CD4-positive, alpha-beta T cell treated with Interleukin-17A for 1 hour (primary cell): Measurements from ENCODE around the gene MICALL2.

Experiments used
- DNase-seq: peaks from one replicate; pipeline ENCODE4 v3.0.0-alpha.2; 2020

Gene MICALL2

DNA sequence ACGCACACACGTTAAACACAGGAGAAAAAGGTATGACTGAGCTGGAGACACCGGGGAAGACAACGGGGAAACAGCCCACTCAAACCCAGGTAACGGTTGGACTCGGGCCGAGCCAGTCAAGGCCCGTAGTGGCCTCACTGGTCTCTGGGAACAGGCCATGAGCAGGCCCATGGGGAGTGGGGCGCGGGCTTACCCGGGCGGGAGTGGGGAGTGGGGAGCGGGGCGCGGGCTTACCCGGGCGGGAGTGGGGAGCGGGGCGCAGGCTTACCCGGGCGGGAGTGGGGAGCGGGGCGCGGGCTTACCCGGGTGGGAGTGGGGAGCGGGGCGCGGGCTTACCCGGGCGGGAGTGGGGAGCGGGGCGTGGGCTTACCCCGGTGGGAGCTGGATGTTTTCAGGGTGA is 33.4 kb upstream of the MICALL2 start:
- DNase-seq = no peak

DNA sequence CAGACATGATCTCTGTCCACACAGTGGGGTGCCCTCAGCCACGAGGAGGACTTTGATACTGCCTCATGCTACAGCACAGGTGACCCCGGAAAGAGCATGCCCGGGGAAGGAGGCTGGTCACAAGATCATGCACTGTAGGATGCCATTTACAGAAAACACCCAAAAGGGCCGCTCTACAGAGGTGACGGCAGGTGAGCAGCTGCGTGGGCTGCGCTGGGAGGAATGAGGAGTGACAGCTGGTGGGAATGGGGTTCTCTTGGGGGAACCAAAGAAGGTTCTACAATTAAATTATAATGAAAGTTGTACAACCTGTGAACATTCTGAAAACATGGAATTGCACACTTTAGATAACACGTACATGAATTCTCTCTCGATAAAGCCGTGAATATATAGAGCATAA is 33.0 kb upstream of the MICALL2 start:
- DNase-seq = no peak

DNA sequence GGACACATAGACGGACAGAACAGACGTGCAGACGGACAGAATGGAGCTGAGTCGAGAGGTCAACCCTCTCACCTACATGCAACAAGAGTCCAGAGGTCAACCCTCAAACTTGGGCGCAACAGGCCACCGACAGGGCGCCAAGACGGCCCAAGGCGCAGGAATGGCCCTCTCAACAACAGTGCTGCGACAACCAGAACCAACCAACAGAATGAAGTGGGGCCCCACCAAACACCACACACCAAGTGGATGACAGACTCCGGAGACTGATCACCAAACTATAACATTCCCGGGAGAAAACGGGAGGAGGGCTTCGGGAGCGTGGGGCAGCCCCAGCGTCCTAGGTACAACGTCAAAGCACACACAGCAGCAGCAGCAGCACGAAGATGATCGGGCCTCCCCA is 31.6 kb upstream of the MICALL2 start:
- DNase-seq = no peak

DNA sequence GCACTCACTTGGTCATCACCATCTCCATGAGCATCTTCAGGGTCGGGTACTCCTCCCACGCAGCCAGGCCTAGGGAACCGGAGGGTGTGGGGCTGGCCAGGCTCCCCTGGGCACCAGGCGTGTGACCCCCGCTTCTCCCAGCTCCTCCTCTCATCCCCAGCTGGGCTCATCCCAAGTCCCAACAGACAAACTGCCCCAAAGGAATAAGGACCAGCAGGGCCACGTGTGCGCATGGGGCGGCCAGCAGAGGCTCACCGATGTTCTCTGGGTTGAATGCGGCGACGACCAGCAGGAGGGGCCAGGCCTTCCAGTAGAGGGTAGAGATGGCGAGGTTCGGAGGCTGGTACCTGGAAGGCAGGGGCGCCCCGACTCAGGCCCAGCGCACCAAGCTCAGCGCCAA is 30.1 kb upstream of the MICALL2 start:
- DNase-seq = no peak

DNA sequence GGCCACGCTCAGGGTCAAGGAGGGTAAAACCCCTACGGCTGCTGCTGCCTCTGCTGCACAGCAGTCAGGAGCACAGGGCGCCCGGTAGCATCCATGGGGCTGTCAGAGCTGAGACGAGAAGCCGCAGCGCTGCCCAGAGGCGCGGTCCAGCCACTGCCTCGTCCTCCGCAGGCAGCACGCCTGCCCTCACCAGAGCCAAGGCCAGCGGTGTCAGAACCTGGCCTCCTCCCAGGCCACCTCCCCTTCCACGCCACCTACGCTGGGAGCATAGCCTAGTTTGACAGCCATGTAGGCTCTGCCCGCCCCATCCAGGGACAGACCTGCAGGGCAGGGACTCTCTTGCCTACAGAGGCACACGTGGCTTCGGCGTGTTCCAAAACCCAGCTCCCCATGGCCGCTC is 28.7 kb upstream of the MICALL2 start:
- DNase-seq = no peak

DNA sequence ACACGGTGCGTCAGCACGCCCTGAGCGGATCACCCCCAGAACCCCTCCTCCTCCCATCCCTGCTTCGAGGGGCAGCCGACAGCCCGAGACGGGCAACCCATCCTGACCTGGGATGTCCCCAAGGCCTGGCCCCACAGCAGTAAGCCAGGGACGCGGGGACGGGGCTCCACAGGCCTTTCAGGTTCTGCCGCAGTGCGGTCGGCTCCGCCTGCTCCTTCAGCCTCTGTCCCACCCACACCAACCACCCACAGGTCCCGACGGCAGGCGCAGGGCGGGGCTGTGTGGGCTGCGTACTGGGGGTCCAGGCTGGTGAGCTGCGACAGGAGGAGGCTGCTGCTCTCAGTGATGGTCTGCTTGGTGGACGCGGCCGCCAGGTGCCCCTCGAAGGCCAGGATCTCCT is 28.2 kb upstream of the MICALL2 start:
- no peak for DNase-seq

DNA sequence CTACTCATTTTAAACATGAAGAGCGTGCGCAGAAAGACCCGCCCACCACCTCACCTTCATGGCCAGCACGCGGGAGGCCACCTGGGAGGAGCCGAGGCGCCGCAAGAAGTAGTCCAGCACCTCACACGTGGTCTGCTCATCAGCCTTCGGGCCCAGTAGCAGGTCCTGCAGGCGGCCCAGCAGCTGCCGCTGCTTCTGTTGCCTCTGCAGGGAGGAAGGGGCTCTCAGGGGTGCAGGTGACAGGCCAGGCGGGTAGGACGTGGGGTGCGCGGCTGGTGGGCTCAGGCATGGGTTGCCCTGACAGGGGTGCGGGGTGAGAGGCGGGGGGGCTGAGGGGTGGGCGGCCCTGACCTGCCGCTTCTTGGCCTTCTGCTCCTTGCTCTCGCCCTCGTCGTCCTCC is 27.3 kb upstream of the MICALL2 start:
- no peak for DNase-seq

DNA sequence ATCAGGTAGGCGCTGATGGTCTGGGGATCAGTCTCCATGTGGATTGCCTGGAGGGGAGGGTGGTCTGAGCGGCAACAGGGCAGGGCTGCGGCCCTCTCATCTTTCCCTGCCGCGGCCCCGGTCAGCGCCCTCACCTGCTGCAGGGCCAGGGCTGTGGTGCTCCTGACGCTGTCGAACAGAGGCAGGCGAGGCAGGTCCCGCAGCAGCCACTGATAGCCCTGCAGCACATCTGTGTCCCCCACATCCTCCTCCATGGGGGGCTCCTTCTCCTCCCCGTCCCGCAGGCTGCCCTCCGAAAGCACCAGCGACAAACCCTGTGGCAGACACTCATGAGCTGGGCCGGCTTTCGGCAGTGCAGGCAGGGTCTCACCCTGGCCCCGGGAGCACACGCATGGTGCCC is 25.9 kb upstream of the MICALL2 start:
- no peak for DNase-seq

DNA sequence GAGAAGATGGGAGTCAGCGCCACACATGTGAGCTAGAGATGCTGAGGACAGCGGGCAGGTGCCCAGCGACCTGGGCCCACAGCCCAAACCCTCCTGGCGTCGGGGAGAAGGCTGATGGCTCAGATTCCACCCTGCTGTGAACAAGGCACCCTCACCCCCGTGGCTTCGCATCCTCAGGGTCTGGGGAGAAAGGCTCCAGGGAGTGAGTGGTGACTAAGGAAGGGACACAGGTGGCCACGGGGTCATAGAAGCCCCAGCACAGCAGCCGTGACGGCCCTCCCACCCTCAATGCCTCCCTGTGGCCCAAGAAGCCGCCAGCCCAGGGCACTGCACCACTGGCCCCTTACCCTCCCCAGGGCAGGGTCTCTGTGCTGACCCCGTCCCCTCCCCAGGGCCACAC is 25.3 kb upstream of the MICALL2 start:
- DNase-seq = no peak

DNA sequence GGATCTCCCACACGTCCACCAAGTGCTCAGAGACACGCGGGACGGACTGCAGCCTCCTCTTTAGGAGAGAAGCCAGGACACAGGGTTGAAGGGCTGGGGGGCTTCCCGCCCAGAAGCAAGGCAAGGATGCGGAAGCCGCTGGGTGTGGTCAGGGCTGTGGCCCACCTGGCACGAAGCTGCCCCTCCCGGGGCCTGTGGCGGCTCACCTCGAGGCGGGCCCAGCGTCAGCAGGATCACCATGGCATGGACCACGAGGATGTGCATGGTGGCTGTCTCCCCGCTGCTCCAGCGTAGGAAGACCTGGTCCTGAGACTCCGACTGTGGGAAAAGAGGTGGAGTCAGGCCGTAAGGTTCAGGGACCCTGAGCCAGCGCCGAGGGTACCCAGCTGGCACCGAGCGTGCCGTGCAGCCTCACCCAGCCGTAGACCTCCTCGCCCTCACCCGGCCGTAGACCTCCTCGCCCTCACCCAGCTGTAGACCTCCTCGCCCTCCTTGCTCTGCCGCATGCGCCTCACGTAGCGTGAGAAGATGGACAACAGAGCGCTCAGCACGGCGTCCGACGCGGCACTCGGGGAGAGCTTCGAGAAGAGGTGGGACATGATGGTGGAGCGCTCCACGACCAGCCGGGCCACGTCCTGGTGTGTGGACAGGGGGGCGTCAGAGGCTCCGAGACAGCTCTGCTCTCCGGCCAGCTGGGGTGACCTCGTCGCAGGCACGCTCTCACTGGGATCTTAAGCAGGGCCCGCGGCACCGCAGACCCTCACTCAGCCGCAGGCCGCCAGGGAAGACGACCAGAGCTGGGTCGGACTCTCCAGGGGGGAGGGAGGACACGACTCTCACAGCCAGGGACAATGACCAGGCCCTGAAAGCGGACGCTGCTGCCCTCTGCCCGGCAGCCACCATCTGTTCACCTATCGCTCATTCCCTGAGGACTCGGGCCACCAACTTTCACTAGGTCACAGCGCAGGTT is 24.6 kb upstream of the MICALL2 start:
- no peak for DNase-seq

DNA sequence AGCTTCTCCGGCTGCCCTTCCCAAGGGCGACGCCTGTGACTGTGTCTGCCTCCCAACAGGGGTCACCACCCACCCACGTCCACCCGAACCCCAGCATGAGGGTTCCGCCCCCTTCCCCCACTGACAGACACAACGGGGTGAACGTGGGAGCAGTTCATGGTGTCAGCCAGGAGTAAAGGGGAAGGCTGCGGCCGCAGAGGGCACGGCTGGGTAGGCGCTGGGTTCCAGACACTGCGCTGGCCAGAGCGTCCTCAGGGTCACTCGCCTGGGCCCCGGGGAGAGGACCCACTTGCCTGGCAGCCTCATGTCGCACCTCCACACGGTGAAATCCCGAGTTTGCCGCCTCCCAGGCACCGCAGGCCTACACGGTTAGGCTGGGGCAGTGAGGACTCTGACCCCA is 23.8 kb upstream of the MICALL2 start:
- no peak for DNase-seq

DNA sequence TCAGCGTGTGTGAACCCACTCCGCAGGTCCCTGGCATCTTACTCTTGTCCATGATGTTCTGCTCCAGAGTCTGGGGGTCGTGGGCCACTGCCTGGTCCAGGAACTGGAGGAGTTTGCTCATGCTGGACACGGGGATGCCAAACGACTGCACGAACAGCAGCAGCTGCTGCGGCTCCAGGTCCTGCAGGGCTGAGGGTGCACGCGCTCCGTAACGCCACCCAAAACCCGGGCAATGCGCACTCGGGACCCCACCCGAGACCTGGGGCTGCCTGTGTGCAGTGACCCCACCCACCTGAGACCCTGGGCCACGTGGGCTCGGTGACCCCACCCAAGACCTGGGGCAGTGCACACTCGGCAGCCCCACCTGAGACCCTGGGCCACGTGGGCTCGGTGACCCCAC is 22.0 kb upstream of the MICALL2 start:
- no peak for DNase-seq

DNA sequence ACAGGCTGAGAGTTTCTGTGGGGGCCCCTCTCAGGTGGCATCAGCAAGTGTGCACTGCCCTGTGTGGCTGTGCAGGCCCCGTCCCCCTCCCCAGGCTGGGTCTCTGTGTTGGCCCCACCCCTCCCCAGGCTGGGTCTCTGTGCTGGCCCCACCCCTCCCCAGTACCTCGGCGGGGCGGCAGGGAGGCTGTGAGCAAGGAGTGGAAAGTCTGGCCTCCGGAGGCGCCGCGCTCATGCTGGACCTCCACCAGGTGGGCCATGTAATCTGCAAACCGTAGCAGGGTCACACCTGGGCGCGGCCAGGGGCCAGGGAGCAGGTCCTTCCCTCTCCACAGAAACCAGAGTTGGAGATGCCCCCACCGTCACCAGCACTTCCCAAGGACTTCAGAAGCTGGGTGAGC is 21.4 kb upstream of the MICALL2 start:
- no peak for DNase-seq

DNA sequence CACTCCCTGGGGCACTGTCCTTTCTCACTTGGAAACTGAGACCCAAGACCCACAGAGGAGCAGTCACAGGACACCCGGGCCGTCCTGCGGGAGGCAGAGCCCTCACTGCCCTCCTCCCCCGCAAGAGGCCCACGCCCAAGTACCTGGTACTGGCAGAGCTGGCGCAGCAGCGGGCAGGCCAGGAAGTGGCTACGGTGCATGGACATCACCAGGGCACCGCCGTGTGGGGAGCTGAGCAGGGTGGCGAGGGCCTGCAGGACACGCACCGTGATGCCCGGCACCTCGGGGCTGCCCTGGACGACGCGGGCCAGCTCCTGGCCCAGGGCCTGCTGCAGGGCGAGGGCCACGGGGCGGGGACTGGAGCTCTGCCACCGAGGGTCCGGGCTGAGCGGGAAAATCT is 20.0 kb upstream of the MICALL2 start:
- DNase-seq = no peak

DNA sequence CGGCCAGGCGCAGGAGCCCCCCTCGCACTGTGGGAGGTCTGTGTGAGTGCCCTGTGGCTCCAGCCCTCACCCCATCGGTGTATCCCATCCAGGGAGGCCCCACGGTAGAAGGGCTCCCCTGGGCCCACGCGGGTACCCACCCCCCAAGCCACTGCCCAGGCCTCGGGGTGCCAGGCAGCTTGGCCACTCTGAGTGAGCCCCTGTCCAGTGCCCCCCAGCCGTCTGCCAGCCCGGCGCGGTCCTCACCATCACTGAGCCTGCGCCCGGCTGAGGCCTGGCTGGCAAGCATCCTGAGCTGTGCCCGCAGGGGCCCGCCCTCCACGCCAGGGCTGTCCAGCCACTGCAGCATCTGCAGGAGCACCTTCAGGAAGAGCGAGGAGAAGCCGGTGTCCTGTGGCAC is 19.2 kb upstream of the MICALL2 start:
- DNase-seq = no peak

DNA sequence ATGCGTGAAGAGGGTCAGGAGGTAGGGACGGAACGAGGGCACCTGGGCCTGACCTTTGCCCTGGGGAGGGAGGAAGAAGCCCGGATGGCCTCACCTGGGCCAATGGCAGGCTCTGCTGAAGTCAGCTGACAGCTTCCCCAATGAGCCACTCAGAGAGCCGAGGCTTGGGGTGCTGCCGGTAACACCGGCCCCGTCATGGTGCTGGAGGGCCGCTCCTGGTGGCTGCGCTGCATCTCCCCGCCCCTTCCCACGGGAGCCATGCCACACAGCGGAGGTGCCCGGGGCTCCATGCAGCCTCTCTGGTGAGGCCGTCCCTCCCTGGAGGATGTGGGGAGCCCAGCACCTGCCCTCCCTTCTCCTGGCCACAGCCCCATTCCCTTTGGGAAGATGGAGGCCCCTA is 17.6 kb upstream of the MICALL2 start:
- no peak for DNase-seq

DNA sequence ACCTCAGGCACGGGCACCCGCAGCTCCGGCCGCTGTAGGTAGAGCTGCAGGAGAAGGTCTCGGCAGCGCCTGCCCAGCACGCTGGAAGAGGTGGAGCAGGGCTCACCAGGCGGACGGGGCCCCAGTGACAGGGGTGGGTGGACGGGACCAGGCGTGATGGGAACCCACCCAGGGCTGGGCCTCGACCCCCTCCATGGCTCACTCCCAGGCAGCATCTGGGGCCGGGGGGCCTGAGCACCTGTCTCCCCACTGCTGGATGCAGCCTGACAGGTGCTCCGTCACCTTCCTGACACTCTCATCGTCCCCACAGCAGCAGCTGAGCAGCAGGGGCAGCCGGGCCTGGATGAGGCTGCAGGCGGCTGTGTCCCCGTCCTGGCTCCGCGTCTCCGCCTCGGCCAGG is 16.7 kb upstream of the MICALL2 start:
- no peak for DNase-seq

DNA sequence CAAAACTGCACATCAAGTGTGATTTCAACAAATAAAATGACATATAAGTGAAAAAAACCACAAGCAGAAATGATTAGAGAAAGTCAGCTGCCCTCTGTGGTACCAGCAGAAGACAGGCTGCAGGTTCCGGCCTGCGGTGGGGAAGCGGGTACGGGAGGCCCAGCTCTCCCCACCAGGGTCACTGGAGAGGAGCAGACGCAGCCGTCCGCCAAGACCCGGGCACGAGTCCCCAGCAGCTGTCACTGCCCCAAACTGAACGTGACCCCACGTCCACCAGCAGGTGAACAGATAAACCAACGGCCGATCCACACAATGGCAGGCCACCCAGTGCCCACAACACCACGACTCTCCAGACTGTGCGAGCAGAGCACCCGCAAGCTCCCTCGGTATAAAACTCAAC is 16.1 kb upstream of the MICALL2 start:
- DNase-seq = no peak

DNA sequence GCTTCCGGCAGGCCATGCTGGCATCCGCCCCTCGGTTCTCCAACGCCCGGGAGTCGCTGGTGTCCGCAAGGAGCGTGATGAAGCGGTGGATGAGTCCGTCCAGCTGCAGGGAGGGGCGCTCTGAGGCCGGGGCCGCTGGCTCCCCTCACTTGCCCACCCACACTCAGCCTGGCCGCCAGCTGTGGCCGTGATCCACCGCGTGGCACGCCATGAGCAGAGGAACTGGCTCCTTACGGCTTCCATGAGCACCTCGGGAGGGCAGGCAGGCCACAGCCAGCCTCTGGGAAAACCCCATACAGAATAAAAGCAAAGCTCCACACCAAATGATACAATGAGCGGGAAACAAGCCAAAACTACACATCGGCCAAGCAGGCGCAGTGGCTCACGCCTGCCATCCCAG is 15.5 kb upstream of the MICALL2 start:
- DNase-seq = no peak

DNA sequence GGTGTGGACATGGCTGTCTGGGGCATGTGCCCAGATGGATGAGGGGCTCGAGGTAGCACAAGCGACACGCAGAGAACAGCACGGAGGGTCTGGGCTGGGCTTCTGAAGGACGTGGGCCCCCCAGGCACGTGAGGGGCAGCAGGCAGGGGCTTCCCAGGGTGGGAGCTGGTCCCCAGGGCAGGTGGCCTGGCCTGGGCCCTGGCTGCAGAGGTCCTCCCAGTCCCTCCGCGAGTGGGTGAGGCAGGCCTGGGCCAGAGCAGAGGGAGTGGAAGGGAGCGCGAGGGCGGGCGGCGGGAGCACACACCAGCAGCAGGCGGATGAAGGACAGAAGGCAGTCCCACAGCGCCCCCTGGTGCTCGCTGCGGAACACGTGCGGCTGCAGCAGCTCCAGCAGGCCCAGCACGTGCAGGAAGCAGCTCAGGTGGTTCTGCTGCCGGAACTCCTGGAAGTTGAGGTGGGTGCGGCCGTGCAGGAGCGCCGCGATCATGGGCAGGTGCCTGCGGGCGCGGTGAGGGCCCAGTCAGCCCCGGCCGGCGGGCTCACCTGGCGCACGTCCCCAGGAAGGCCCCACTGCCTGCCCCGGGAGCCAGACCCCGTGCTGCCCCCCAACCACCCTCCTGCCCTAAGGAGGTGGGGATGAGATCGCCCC is 14.7 kb upstream of the MICALL2 start:
- peak; percentile 87 for DNase-seq

DNA sequence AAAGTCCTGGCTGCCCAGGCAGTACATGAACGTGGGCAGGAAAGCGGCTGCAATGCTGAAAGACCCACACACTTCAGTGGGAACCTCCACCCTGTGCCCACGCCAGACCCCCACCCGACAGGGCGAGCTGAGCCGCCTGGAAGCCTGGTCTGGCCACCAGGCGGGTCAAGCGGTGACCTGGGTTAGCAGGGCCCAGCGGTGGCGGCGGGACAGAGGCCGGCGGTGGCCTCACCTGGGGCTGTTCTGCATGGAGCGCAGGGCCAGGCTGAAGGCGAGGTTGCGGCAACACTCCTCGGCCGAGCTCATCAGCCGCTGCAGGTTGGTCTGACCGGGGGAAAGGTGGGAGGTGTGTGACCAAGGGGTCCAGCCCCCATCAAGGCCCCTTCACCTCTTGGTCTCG is 11.6 kb upstream of the MICALL2 start:
- no peak for DNase-seq

DNA sequence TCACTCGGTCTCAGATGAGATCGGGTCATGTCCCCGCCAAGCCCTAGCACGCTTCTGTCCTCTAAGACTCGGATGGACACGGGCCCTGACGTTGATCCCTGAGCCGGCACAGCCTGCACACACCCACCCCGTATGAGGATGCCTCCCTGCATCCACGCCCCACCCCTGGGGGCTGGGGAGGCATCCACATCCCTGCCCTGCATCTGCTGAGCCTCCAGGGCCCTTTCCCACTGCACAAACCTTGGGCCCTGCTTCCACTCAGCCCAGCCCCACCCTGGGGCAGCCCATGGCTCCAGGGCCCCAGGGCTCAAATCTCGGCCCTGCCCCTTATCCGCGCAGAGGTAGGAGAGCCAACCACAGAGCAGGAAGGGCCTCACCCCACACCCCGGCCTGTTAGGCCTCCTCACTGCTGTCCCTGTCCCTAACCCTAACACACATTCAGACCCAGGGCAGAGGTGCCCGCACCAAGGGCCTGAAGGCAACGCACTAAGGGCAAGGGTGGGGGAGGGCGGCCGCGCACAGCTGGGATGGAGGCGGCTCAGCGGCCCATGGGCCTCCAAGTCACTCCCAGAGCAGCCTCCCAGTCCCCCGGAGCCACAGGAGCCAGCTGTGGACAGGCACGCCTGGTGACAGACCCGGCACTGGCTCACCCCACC is 9.5 kb upstream of the MICALL2 start:
- DNase-seq = no peak

DNA sequence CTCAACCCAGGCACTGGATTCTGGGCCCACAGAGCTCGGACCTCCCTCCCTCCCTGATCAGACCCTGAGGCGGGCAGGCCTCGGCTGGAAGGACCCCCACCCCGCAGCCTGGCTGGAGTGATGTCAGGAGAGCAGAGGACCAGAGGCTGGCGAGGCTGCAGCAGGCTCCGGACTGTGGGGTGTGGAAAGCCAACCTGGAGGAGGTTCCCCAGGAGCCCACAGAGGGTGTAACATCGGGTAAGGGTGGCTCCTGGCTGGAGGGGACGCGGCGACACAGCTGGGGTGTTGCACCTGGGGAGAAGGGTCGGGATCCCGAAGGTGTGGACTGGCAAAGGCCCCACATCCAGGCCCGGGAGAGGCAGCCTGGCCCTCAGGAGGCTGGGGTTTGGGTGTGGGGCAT is 8.9 kb upstream of the MICALL2 start:
- DNase-seq = no peak
